ENCODE data around the gene CAMK2G. TPM values are rescaled to one million over a fixed set of nuclear protein-coding genes. Genes with fewer than 3 reads are reported as not detected.

Gene CAMK2G
- polyA plus RNA-seq, 1 experiment: 43.8 TPM

GRCh38 chr10:73847031-73847430 lies 27.3 kb downstream of the CAMK2G start:
- ChIA-PET POLR2A (no interaction called here), CTCF (interaction anchor here (1.0 to 11.3 kb wide), 5 partner anchors 14 to 93 kb away, joined by 3 to 337 read pairs (median 13); partner anchors contain the start of gene CAMK2G)
- no peak for DNase-seq (ENCODE audit: low read depth)
- H3K36me3 ChIP-seq (ENCODE audit: control insufficient read depth, insufficient read depth, low read length): peaks cover 20% of the 10 kb centered on the region
- H3K27me3 ChIP-seq (ENCODE audit: control insufficient read depth, insufficient read depth, low read length): no peaks in the 10 kb centered on the region
- TF ChIP-seq CTCF (IDR thresholded peaks at IDR 0.05; ENCODE audit: insufficient read depth, low read depth, low read length): no peak
- H3K4me3 ChIP-seq (ENCODE audit: low read depth, low read length): no peak overlapping the region

- Histone ChIP-seq H3K36me3 (ENCODE audit: control insufficient read depth, insufficient read depth, low read length) (peaks cover 20% of the 10 kb centered on the region), H3K27me3 (ENCODE audit: control insufficient read depth, insufficient read depth, low read length) (no peaks in the 10 kb centered on the region), H3K4me3 (ENCODE audit: low read depth, low read length) (no peak overlapping the region)
- CTCF ChIA-PET: interaction anchor here (2.1 to 11.3 kb wide), 3 partner anchors 24 to 37 kb away, joined by 7 to 337 read pairs (median 16); partner anchors contain the start of gene CAMK2G
- TF ChIP-seq CTCF (IDR thresholded peaks at IDR 0.05; ENCODE audit: insufficient read depth, low read depth, low read length): no peak
- no peak for DNase-seq (ENCODE audit: low read depth)
- POLR2A ChIA-PET: no interaction called here
Observed at GRCh38 chr10:73843261-73843660, 31.1 kb downstream of the CAMK2G start.

GRCh38 chr10:73842349-73842748 lies 32.0 kb downstream of the CAMK2G start:
- DNase-seq (ENCODE audit: low read depth): no peak
- no peak for TF ChIP-seq CTCF (IDR thresholded peaks at IDR 0.05; ENCODE audit: insufficient read depth, low read depth, low read length)
- ChIA-PET CTCF (interaction anchor here (2.1 to 2.2 kb wide), 2 partner anchors 23 to 38 kb away, joined by 7 to 16 read pairs; no protein-coding TSS in a partner anchor), POLR2A (no interaction called here)
- peaks cover 17% of the 10 kb centered on the region for H3K36me3 ChIP-seq (ENCODE audit: control insufficient read depth, insufficient read depth, low read length)
- H3K4me3 ChIP-seq (ENCODE audit: low read depth, low read length): no peak overlapping the region
- no peaks in the 10 kb centered on the region for H3K27me3 ChIP-seq (ENCODE audit: control insufficient read depth, insufficient read depth, low read length)

GRCh38 chr10:73841526-73842285 lies 32.6 kb downstream of the CAMK2G start:
- DNase-seq (ENCODE audit: low read depth): no peak
- ChIA-PET CTCF (interaction anchor here (0.7 to 2.2 kb wide), 4 partner anchors 8 to 38 kb away, joined by 3 to 16 read pairs (median 5); no protein-coding TSS in a partner anchor), POLR2A (no interaction called here)
- Histone ChIP-seq H3K4me3 (ENCODE audit: low read depth, low read length) (no peak overlapping the region), H3K36me3 (ENCODE audit: control insufficient read depth, insufficient read depth, low read length) (peaks cover 16% of the 10 kb centered on the region), H3K27me3 (ENCODE audit: control insufficient read depth, insufficient read depth, low read length) (no peaks in the 10 kb centered on the region)
- TF ChIP-seq CTCF (IDR thresholded peaks at IDR 0.05; ENCODE audit: insufficient read depth, low read depth, low read length): no peak

- no peak for TF ChIP-seq CTCF (IDR thresholded peaks at IDR 0.05; ENCODE audit: insufficient read depth, low read depth, low read length)
- no peak for DNase-seq (ENCODE audit: low read depth)
- no peak overlapping the region for H3K4me3 ChIP-seq (ENCODE audit: low read depth, low read length)
- ChIA-PET CTCF (interaction anchor here (1.2 to 2.2 kb wide), 3 partner anchors 19 to 39 kb away, joined by 3 to 16 read pairs (median 5); no protein-coding TSS in a partner anchor), POLR2A (no interaction called here)
- H3K36me3 ChIP-seq (ENCODE audit: control insufficient read depth, insufficient read depth, low read length): peaks cover 17% of the 10 kb centered on the region
- H3K27me3 ChIP-seq (ENCODE audit: control insufficient read depth, insufficient read depth, low read length): no peaks in the 10 kb centered on the region
Observed at GRCh38 chr10:73841061-73841421, 33.3 kb downstream of the CAMK2G start.
